ENCODE data around the gene HERC6. TPM values are rescaled to one million over a fixed set of nuclear protein-coding genes. Genes with fewer than 3 reads are reported as not detected.

Gene HERC6
- 1.7 and 2.4 TPM in 2 replicates for total RNA-seq (2022)
- percentile 35 among the genes with signal in this experiment for Bru-seq, nascent RNA
- BruChase-seq, experiment 1, labeled RNA remaining after a 6-hour chase: percentile 30 among the genes with signal in this experiment
- percentile 31 among the genes with signal in this experiment for BruChase-seq, experiment 2, labeled RNA remaining after a 2-hour chase
- long read RNA-seq, partial matches to known transcripts: 0 of 8 reads
- long read RNA-seq, other reads (novel, unspliced or antisense): 4 of 8 reads

DNA sequence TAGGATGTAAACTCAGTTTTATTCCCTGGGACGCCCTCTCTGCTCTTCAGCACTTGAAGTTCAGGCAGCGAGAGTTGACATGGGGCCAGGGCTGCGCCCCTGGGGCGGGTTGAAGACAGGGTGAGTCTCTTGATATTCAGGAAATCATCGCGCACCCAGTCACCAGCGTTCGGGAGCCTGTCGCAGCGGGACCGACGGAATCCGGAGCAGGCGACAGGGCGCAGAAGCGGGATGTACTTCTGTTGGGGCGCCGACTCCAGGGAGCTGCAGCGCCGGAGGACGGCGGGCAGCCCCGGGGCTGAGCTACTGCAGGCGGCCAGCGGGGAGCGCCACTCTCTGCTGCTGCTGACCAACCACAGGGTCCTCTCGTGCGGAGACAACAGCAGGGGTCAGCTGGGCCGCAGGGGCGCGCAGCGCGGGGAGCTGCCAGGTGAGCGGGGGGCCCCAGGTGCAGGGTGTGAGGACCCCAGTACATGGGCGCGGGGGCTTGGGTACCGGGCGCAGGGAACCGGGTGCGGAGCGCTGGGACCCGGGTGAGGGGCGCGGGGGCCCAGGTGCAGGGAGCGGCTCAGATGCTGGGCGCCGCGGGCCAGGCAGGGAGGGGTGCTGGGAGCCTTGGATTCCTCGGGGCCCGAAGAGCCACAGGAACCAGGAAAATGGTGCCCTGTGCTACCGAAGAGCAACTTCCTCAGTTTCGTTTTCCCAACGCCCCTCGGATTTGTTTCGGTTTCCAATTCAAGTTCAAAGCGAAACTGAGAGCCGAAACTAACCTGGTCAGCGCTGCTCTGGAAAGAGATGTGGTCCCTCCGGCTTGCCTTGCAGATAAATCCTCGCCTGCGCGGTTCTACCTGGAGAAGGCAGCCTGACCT lies at the start of gene HERC6:
TSS of gene HERC6 (plus strand) at position 162 of the 869 bp plus-strand sequence. CDS start at position 232, 70 bp downstream.
- POLR2A ChIA-PET: interaction anchor here (0.6 to 1.9 kb wide), 8 partner anchors 78 to 371 kb away, joined by 3 to 17 read pairs (median 4); partner anchors contain the start of genes HERC5 and PPM1K

DNA sequence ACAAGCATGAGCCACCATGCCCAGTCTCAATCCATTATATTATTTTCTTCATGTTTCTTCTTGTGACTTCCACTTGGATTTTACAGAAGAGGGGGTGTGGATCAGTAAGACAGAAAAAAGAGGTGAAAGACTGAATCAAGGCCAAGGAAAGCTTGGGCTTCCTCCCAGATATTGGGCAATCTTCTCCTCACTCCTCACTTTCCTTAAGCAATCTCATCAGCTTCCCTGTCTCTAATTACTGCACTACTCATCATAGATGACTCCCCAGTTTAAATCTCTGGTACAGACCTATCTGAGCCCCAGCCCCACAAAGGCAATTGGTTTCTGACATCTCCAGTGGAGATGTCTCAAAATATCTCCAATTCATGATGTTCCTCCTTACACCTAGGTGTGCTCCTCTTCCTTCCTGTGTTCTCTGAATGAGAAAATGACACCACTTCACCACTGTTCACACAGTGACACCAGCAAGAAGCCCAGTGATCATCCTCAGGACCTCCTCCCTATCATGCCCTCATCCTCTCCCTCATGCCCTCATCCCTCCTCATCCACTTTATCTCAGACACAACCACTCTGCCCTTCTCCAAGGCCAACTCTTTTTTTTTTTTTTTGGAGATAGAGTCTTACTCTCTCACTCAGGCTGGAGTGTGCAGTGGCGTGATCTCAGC lies 44.8 kb upstream of the HERC6 start:
- no peaks in the 10 kb centered on the region for H3K9me3 Mint-ChIP-seq (ENCODE audit: unreplicated experiment)
- no peaks in the 10 kb centered on the region for H3K36me3 Mint-ChIP-seq (ENCODE audit: insufficient read depth, unreplicated experiment)
- peaks cover 7% of the 10 kb centered on the region for H3K4me1 Mint-ChIP-seq (ENCODE audit: insufficient read depth, unreplicated experiment)
- CTCF ChIA-PET: interaction anchor here (0.6 kb wide), 1 partner anchor 36 kb away, joined by 3 read pairs; no protein-coding TSS in a partner anchor
- TF ChIP-seq, protein P1, sequence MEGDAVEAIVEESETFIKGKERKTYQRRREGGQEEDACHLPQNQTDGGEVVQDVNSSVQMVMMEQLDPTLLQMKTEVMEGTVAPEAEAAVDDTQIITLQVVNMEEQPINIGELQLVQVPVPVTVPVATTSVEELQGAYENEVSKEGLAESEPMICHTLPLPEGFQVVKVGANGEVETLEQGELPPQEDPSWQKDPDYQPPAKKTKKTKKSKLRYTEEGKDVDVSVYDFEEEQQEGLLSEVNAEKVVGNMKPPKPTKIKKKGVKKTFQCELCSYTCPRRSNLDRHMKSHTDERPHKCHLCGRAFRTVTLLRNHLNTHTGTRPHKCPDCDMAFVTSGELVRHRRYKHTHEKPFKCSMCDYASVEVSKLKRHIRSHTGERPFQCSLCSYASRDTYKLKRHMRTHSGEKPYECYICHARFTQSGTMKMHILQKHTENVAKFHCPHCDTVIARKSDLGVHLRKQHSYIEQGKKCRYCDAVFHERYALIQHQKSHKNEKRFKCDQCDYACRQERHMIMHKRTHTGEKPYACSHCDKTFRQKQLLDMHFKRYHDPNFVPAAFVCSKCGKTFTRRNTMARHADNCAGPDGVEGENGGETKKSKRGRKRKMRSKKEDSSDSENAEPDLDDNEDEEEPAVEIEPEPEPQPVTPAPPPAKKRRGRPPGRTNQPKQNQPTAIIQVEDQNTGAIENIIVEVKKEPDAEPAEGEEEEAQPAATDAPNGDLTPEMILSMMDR (IDR thresholded peaks at IDR 0.05; ENCODE audit: unreplicated experiment): no peak
- BruUV-seq (replicated peaks): no TSS peak
- no peaks in the 10 kb centered on the region for H3K27me3 Mint-ChIP-seq (ENCODE audit: insufficient read depth, unreplicated experiment)
- H3K4me3 Mint-ChIP-seq (ENCODE audit: unreplicated experiment): no peak overlapping the region
- intact Hi-C loops (cut with micrococcal nuclease): no loop called here
- H3K27ac Mint-ChIP-seq (ENCODE audit: low read depth, unreplicated experiment): no peak overlapping the region
- peak; percentile 83 for DNase-seq (ENCODE audit: unreplicated experiment)
- POLR2A ChIA-PET: interaction anchor here (0.7 to 1.4 kb wide), 7 partner anchors 13 to 115 kb away, joined by 3 to 6 read pairs (median 3); partner anchors contain the start of gene PPM1K

More for the DNA sequence above, at the start of gene HERC6:
- CTCF ChIA-PET: interaction anchor here (0.6 to 1.7 kb wide), 20 partner anchors 9 to 530 kb away, joined by 3 to 9 read pairs (median 3); no protein-coding TSS in a partner anchor
- H3K4me3 Mint-ChIP-seq (ENCODE audit: unreplicated experiment): peak within 1 kb of the TSS; percentile 90
- H3K36me3 Mint-ChIP-seq (ENCODE audit: insufficient read depth, unreplicated experiment): no peaks in the 10 kb centered on the region
- TF ChIP-seq, protein P1 (IDR thresholded peaks at IDR 0.05; ENCODE audit: unreplicated experiment): peak; percentile 57
- intact Hi-C loops (cut with micrococcal nuclease): loop anchor here (1.0 to 5.0 kb wide), 3 partner anchors 77 to 162 kb away; no protein-coding TSS in a partner anchor
- peak; percentile 94 for DNase-seq (ENCODE audit: unreplicated experiment)
- no peaks in the 10 kb centered on the region for H3K4me1 Mint-ChIP-seq (ENCODE audit: insufficient read depth, unreplicated experiment)
- peak within 1 kb of the TSS; percentile 66 for H3K27ac Mint-ChIP-seq (ENCODE audit: low read depth, unreplicated experiment)
- no peaks in the 10 kb centered on the region for H3K9me3 Mint-ChIP-seq (ENCODE audit: unreplicated experiment)
- no peaks in the 10 kb centered on the region for H3K27me3 Mint-ChIP-seq (ENCODE audit: insufficient read depth, unreplicated experiment)
- no TSS peak for BruUV-seq (replicated peaks)

DNA sequence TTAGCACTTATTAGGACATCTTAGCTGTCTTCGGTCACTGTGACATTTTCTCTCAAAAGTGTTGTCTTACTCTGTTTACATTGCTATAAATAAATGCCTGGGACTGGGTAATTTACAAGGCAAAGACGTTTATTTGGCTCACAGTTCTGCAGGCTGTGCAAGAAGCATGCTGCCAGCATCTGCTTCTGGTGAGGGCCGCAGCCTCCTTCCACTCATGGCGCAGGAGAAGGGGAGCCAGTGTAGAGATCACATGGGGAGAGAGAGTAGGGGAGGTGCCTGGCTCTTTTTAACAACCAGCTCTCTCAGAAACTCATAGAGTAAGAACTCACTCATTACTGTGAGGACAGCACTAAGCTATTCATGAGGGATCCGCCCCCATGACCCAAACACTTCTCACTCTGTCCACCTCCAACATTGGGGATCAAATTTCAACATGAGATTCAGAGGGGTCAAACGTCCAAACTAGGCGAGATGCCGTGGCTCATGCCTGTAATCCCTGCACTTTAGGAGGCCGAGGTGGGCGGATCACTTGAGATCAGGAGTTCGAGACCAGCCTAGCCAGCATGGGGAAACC lies 43.5 kb upstream of the HERC6 start:
- H3K36me3 Mint-ChIP-seq (ENCODE audit: insufficient read depth, unreplicated experiment): no peaks in the 10 kb centered on the region
- no TSS peak for BruUV-seq (replicated peaks)
- H3K4me1 Mint-ChIP-seq (ENCODE audit: insufficient read depth, unreplicated experiment): peaks cover 7% of the 10 kb centered on the region
- H3K4me3 Mint-ChIP-seq (ENCODE audit: unreplicated experiment): no peak overlapping the region
- no peaks in the 10 kb centered on the region for H3K27me3 Mint-ChIP-seq (ENCODE audit: insufficient read depth, unreplicated experiment)
- no peak overlapping the region for H3K27ac Mint-ChIP-seq (ENCODE audit: low read depth, unreplicated experiment)
- no peaks in the 10 kb centered on the region for H3K9me3 Mint-ChIP-seq (ENCODE audit: unreplicated experiment)
- no peak for DNase-seq (ENCODE audit: unreplicated experiment)
- POLR2A ChIA-PET: interaction anchor here (1.0 kb wide), 1 partner anchor 51 kb away, joined by 4 read pairs; the partner anchor contains the start of gene PPM1K
- TF ChIP-seq, protein P1 (IDR thresholded peaks at IDR 0.05; ENCODE audit: unreplicated experiment): no peak
- intact Hi-C loops (cut with micrococcal nuclease): no loop called here
- CTCF ChIA-PET: interaction anchor here (0.6 to 0.7 kb wide), 2 partner anchors 52 to 116 kb away, joined by 3 to 4 read pairs; no protein-coding TSS in a partner anchor

All from MCF 10A (cell line).